ENCODE measurements around the gene SEC61B. TPM values are rescaled to one million over a fixed set of nuclear protein-coding genes. Genes with fewer than 3 reads are reported as not detected.

SEC61B gene
- total RNA-seq, 1 donor from 2014 or later: 108 TPM

Other genes with a start within 250 kb of the SEC61B start
- gene TGFBR1, start 117.2 kb upstream of the SEC61B start, total RNA-seq: 17.0 and 18.4 TPM in 2 replicates
- gene ALG2, start 340 bp upstream of the SEC61B start, total RNA-seq: 45.6 and 50.2 TPM in 2 replicates